Liver (tissue), 9 donors: ENCODE measurements around the gene SLC25A22. TPM values are rescaled to one million over a fixed set of nuclear protein-coding genes. Genes with fewer than 3 reads are reported as not detected.

ENCODE experiments used
- DNase-seq: peaks from one replicate; pipeline ENCODE4 v3.0.0-alpha.2; 2017; ENCODE audit warnings: low spot score
- H3K27ac ChIP-seq, 2 donors: one replicate each; pipeline ENCODE4 v1.7.0; 2013; ENCODE audit warnings: inconsistent platforms in 2 of 2, low read length in 2 of 2, control low read depth in 1 of 2, low read depth in 1 of 2, mild to moderate bottlenecking in 1 of 2
- H3K27me3 ChIP-seq, 4 donors: one replicate each; pipeline versions ENCODE4 v1.6.1 to v1.7.0; 2013; ENCODE audit warnings: low read length in 3 of 4, inconsistent platforms in 1 of 4, mild to moderate bottlenecking in 1 of 4, moderate library complexity in 1 of 4; ENCODE audit not compliant: control insufficient read depth in 4 of 4, insufficient read depth in 4 of 4
- H3K36me3 ChIP-seq, 4 donors: one replicate each; pipeline versions ENCODE4 v1.6.1 to v1.7.0; 2013; ENCODE audit warnings: low read length in 3 of 4, mild to moderate bottlenecking in 3 of 4, low read depth in 1 of 4, moderate library complexity in 1 of 4; ENCODE audit not compliant: control insufficient read depth in 4 of 4, insufficient read depth in 3 of 4
- H3K4me1 ChIP-seq, 4 donors: one replicate each; pipeline versions ENCODE4 v1.6.1 to v1.7.0; 2013; ENCODE audit warnings: low read length in 3 of 4, mild to moderate bottlenecking in 3 of 4, moderate library complexity in 1 of 4; ENCODE audit not compliant: control insufficient read depth in 4 of 4, insufficient read depth in 4 of 4
- H3K4me3 ChIP-seq, 3 donors: one replicate each; pipeline versions ENCODE4 v1.6.1 to v1.7.0; 2013; ENCODE audit warnings: low read length in 3 of 3, control low read depth in 1 of 3, low read depth in 1 of 3, mild to moderate bottlenecking in 1 of 3
- H3K9ac ChIP-seq, 2 donors: one replicate each; pipeline ENCODE4 v1.7.0; 2013; ENCODE audit warnings: low read length in 2 of 2, mild to moderate bottlenecking in 2 of 2, moderate library complexity in 2 of 2, control low read depth in 1 of 2, low read depth in 1 of 2
- H3K9me3 ChIP-seq, 4 donors: one replicate each; pipeline versions ENCODE4 v1.6.1 to v1.7.0; 2013; ENCODE audit warnings: low read length in 3 of 4; ENCODE audit not compliant: control insufficient read depth in 4 of 4
- FOXA1 ChIP-seq: IDR thresholded peaks from 2 replicates; pipeline ENCODE4 v1.6.1; 2016; ENCODE audit warnings: antibody characterized with exemption
- GABPA ChIP-seq, 2 donors: IDR thresholded peaks in 1 of 2; conservative IDR thresholded peaks in 1 of 2; 2 replicates each; pipeline ENCODE4 v1.6.1; 2016; ENCODE audit warnings: antibody characterized with exemption in 2 of 2, mild to moderate bottlenecking in 1 of 2, moderate library complexity in 1 of 2
- HNF4A ChIP-seq, 2 donors: conservative IDR thresholded peaks; 2 replicates each; pipeline ENCODE4 v1.6.1; 2016; ENCODE audit warnings: antibody characterized with exemption in 2 of 2, mild to moderate bottlenecking in 2 of 2
- MAX ChIP-seq: IDR thresholded peaks from 2 replicates; pipeline ENCODE4 v1.6.1; 2016; ENCODE audit warnings: antibody characterized with exemption
- RXRA ChIP-seq, 2 donors: IDR thresholded peaks; 2 replicates each; pipeline ENCODE4 v1.6.1; 2017 to 2018; ENCODE audit warnings: antibody characterized with exemption in 2 of 2, mild to moderate bottlenecking in 1 of 2
- SP1 ChIP-seq: IDR thresholded peaks from 2 replicates; pipeline ENCODE4 v1.6.1; 2018; ENCODE audit warnings: antibody characterized with exemption, mild to moderate bottlenecking
- ZBTB33 ChIP-seq: IDR thresholded peaks from 2 replicates; pipeline ENCODE4 v1.6.1; 2016; ENCODE audit warnings: antibody characterized with exemption
- WGBS: extraction: QIAGEN DNeasy Blood & Tissue Kit; methylation state at CpG from one replicate; pipeline ENCODE4 v1.1.7; 2013; 5-methylcytosine and 5-hydroxymethylcytosine counted together
- polyA plus RNA-seq, 2 donors: library from polyadenylated mRNA; stranded (reverse) in 1 of 2; unstranded in 1 of 2; fragments of 200-250 nt in 1 of 2; fragments of >200 nt in 1 of 2; fragmentation: Nextera tagmentation in 1 of 2; extraction: Ambion mirVana in 1 of 2; gene quantifications; one replicate each; pipeline versions ENCODE4 v1.2.1 to v1.2.3, GENCODE V29; 2013 to 2015
- total RNA-seq, 2 donors: library from RNA; depleted of rRNA; stranded (reverse); fragments of >200 nt; gene quantifications; one replicate each; pipeline ENCODE4 v1.2.3, GENCODE V29; 2014
- TF ChIP-seq, protein P1 (sequence below): IDR thresholded peaks from 2 replicates; pipeline ENCODE4 v1.6.1; 2016; ENCODE audit warnings: antibody characterized with exemption, mild to moderate bottlenecking
- donor health status: healthy.
- donor health status: healthy.
- donor health status: healthy.
- donor health status: healthy.
- donor health status: healthy.

SLC25A22 gene
- total and polyA plus RNA-seq, 4 donors: 5.3 to 26.8 (median 12.1) TPM

GRCh38 chr11:823441-824291 lies 25.6 kb upstream of the SLC25A22 start:
- no peak for DNase-seq
- H3K27me3 ChIP-seq: no peaks in the 10 kb centered on the region
- peaks cover 0 to 15% (median 3%) of the 10 kb centered on the region in 4 donors for H3K36me3 ChIP-seq
- H3K4me1 ChIP-seq: peaks cover 46 to 83% (median 62%) of the 10 kb centered on the region in 4 donors
- H3K9me3 ChIP-seq: no peaks in the 10 kb centered on the region
- no peak for TF ChIP-seq MAX
- TF ChIP-seq GABPA (IDR thresholded peaks at IDR 0.05 in 1 of 2, conservative IDR thresholded peaks at IDR 0.05 in 1 of 2): no peak
- TF ChIP-seq RXRA (IDR thresholded peaks at IDR 0.05): no peak
- TF ChIP-seq FOXA1: no peak
- TF ChIP-seq ZBTB33: no peak
- H3K27ac ChIP-seq: no peak overlapping the region
- WGBS: 91% methylated on average over 53 of the region's 53 CpGs
- no peak overlapping the region for H3K4me3 ChIP-seq
- H3K9ac ChIP-seq: no peak overlapping the region

DNA sequence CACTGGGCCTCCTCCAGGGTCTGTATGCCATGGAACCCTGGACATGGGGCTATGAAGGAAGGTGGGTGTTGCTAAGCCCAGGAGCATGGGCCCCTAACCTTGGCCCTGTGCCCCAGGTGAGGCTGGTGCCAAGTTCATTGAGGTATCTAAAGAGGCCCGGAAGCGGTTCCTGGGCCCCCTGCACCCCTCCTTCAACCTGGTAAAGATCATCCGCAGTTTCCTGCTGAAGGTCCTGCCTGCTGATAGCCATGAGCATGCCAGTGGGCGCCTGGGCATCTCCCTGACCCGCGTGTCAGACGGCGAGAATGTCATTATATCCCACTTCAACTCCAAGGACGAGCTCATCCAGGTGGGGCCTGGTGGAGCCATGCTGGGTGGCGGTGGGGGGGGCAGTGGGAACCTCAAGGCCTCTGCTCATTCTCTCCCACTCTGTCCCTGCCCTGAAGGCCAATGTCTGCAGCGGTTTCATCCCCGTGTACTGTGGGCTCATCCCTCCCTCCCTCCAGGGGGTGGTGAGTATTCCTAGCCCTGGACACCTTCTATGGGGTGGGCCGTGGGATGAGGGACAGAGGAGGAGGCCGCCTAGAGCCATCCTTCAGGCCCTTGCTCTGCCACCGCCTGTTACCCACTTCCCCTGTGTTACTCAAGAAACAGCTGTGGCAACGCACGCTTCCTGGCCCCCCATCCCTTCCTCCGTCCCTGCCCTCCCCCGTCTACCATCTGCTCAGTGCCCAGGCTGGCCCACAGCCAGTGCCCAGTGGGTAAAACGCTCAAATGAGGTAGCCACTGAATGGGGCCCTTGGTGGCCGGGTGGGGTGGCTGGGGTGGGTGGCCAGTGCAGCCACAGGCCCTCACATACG lies 23.7 kb upstream of the SLC25A22 start:
- 59% methylated on average over 22 of the region's 22 CpGs for WGBS
- no peaks in the 10 kb centered on the region for H3K27me3 ChIP-seq
- no peak for DNase-seq
- no peak overlapping the region for H3K9ac ChIP-seq
- peak overlapping the region; percentile 40 to 57 for H3K27ac ChIP-seq
- H3K36me3 ChIP-seq: peaks cover 0 to 15% (median 3%) of the 10 kb centered on the region in 4 donors
- TF ChIP-seq, protein P1, sequence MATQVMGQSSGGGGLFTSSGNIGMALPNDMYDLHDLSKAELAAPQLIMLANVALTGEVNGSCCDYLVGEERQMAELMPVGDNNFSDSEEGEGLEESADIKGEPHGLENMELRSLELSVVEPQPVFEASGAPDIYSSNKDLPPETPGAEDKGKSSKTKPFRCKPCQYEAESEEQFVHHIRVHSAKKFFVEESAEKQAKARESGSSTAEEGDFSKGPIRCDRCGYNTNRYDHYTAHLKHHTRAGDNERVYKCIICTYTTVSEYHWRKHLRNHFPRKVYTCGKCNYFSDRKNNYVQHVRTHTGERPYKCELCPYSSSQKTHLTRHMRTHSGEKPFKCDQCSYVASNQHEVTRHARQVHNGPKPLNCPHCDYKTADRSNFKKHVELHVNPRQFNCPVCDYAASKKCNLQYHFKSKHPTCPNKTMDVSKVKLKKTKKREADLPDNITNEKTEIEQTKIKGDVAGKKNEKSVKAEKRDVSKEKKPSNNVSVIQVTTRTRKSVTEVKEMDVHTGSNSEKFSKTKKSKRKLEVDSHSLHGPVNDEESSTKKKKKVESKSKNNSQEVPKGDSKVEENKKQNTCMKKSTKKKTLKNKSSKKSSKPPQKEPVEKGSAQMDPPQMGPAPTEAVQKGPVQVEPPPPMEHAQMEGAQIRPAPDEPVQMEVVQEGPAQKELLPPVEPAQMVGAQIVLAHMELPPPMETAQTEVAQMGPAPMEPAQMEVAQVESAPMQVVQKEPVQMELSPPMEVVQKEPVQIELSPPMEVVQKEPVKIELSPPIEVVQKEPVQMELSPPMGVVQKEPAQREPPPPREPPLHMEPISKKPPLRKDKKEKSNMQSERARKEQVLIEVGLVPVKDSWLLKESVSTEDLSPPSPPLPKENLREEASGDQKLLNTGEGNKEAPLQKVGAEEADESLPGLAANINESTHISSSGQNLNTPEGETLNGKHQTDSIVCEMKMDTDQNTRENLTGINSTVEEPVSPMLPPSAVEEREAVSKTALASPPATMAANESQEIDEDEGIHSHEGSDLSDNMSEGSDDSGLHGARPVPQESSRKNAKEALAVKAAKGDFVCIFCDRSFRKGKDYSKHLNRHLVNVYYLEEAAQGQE: no peak
- peak; percentile 53 for TF ChIP-seq SP1
- TF ChIP-seq HNF4A (conservative IDR thresholded peaks at IDR 0.05): no peak
- TF ChIP-seq GABPA (IDR thresholded peaks at IDR 0.05 in 1 of 2, conservative IDR thresholded peaks at IDR 0.05 in 1 of 2): no peak
- peak overlapping the region in 2 of 3 donors; percentile 21 to 42 for H3K4me3 ChIP-seq
- peaks cover 43 to 69% (median 55%) of the 10 kb centered on the region in 4 donors for H3K4me1 ChIP-seq
- H3K9me3 ChIP-seq: no peaks in the 10 kb centered on the region
